HepG2 (cell line): ENCODE results near the gene GGCT. TPM values are rescaled to one million over a fixed set of nuclear protein-coding genes. Genes with fewer than 3 reads are reported as not detected.

Experiments used
- ATAC-seq: fragments of 200-7000 bp; cut with Tn5 transposase; 3 replicates; pipeline ENCODE4 v1.9.1; 2020; ENCODE audit warnings: mild to moderate bottlenecking, moderate library complexity
- BruUV-seq: library from RNA; stranded (reverse); fragments of 400-500 nt; replicated peaks from 2 replicates; lab custom pipeline; 2021; lab: Mats Ljungman, UMichigan
- CTCF ChIA-PET: fragments of 300-600 bp; formaldehyde crosslinking; extraction: SDS; loops from one replicate; lab custom pipeline; 2021; ENCODE audit warnings: low total read pairs, inconsistent platforms, low intra/inter-chr PET ratio; lab: Yijun Ruan, JAX
- POLR2A ChIA-PET: fragments of 350-600 bp; sonication (Branson Sonifier 250); formaldehyde crosslinking; loops from one replicate; lab custom pipeline; 2020; ENCODE audit warnings: antibody characterized with exemption, inconsistent platforms; lab: Yijun Ruan, JAX
- DNase-seq: peaks from one replicate; pipeline ENCODE4 v3.0.0-alpha.2; 2015; ENCODE audit warnings: low spot score
- FAIRE-seq: peaks from 3 replicates; lab custom pipeline; 2011; peaks lifted over from hg19 to GRCh38; lab: Jason Lieb, UNC
- H2AFZ ChIP-seq: one replicate; pipeline ENCODE4 v1.6.1; 2011; ENCODE audit warnings: low read length, inconsistent platforms
- H3K27ac ChIP-seq: fragments of 300-600 bp; 3 replicates; pipeline ENCODE4 v1.8.0; 2011; ENCODE audit warnings: mixed run types, mild to moderate bottlenecking, mixed read lengths, low read length, inconsistent platforms; ENCODE audit not compliant: insufficient read depth; ENCODE audit errors: extremely low read length
- H3K27me3 ChIP-seq, 2 experiments: fragments of 200-600 bp in 1 of 2; 2 replicates in 1 of 2; 3 replicates in 1 of 2; pipeline versions ENCODE4 v1.6.0 to v1.8.0; 2011; ENCODE audit warnings: low read length in 2 of 2, mild to moderate bottlenecking in 2 of 2, moderate library complexity in 2 of 2, inconsistent platforms in 1 of 2; ENCODE audit not compliant: insufficient read depth in 2 of 2, control insufficient read depth in 1 of 2
- H3K36me3 ChIP-seq, 2 experiments: fragments of 200-600 bp in 1 of 2; replicated peaks in 1 of 2; 2 replicates in 1 of 2; 3 replicates in 1 of 2; pipeline versions ENCODE4 v1.5.1 to v1.8.0; 2011; ENCODE audit warnings: low read length in 2 of 2, inconsistent platforms in 1 of 2; ENCODE audit not compliant: insufficient read depth in 2 of 2, control insufficient read depth in 1 of 2
- H3K4me1 ChIP-seq: 2 replicates; pipeline ENCODE4 v1.5.1; 2012; ENCODE audit warnings: low read length, inconsistent platforms; ENCODE audit not compliant: insufficient read depth
- H3K4me2 ChIP-seq: 2 replicates; pipeline ENCODE4 v1.6.0; 2011; ENCODE audit warnings: low read depth, low read length, inconsistent platforms
- H3K4me3 ChIP-seq, 3 experiments: fragments of 200-600 bp in 1 of 3; sonication (generic), shearing (Covaris generic) in 1 of 3; replicated peaks in 1 of 3; 2 replicates each; pipeline ENCODE4 v1.5.1; 2011 to 2016; ENCODE audit warnings: low read length in 3 of 3, inconsistent platforms in 2 of 3, low read depth in 2 of 3, mild to moderate bottlenecking in 2 of 3, control low read depth in 1 of 3, mixed read lengths in 1 of 3; ENCODE audit not compliant: insufficient read depth in 1 of 3
- H3K79me2 ChIP-seq: one replicate; pipeline ENCODE4 v1.6.1; 2011; ENCODE audit warnings: low read length, inconsistent platforms; ENCODE audit not compliant: insufficient read depth
- H3K9ac ChIP-seq: 2 replicates; pipeline ENCODE4 v1.6.0; 2011; ENCODE audit warnings: mild to moderate bottlenecking, low read depth, low read length, inconsistent platforms; ENCODE audit not compliant: insufficient read depth
- H3K9me3 ChIP-seq: 2 replicates; pipeline ENCODE4 v1.5.1; 2012; ENCODE audit warnings: mild to moderate bottlenecking, low read length
- H4K20me1 ChIP-seq: 2 replicates; pipeline ENCODE4 v1.6.0; 2011; ENCODE audit warnings: inconsistent platforms, mild to moderate bottlenecking, low read length, moderate library complexity; ENCODE audit not compliant: insufficient read depth
- ARNT ChIP-seq: fragments of 450-650 bp; IDR thresholded peaks from 2 replicates; pipeline ENCODE4 v1.6.1; 2017
- ATF1 ChIP-seq: IDR thresholded peaks from 2 replicates; pipeline ENCODE4 v1.6.1; 2016; ENCODE audit warnings: mild to moderate bottlenecking, control low read depth
- BORCS8-MEF2B ChIP-seq: sonication (generic); formaldehyde crosslinking; IDR thresholded peaks from 2 replicates; pipeline ENCODE4 v1.8.0; 2022; ENCODE audit warnings: mild to moderate bottlenecking, missing genetic modification reagents
- GATA4 ChIP-seq: sonication (generic); IDR thresholded peaks from 2 replicates; pipeline ENCODE4 v1.6.1; 2016; ENCODE audit warnings: antibody characterized with exemption, low read depth, borderline replicate concordance
- KDM4B ChIP-seq: sonication (generic); formaldehyde crosslinking; IDR thresholded peaks from 2 replicates; pipeline ENCODE4 v1.4.0; 2020; ENCODE audit warnings: missing genetic modification reagents
- NCOR1 ChIP-seq: fragments of 200-600 bp; sonication (generic); IDR thresholded peaks from 2 replicates; pipeline ENCODE4 v1.7.0; 2017; ENCODE audit warnings: antibody characterized with exemption, low read length, borderline replicate concordance
- PHF8 ChIP-seq: sonication (generic); formaldehyde crosslinking; IDR thresholded peaks from 2 replicates; pipeline ENCODE4 v1.5.0; 2020; ENCODE audit warnings: missing genetic modification reagents
- SIX4 ChIP-seq: sonication (generic); formaldehyde crosslinking; IDR thresholded peaks from 2 replicates; pipeline ENCODE4 v1.4.0; 2020; ENCODE audit warnings: missing genetic modification reagents
- SMAD1 ChIP-seq: sonication (generic); formaldehyde crosslinking; IDR thresholded peaks from 2 replicates; pipeline ENCODE4 v1.4.0; 2020; ENCODE audit warnings: missing genetic modification reagents, low read depth, mild to moderate bottlenecking, borderline replicate concordance
- ZNF180 ChIP-seq: sonication (generic); formaldehyde crosslinking; IDR thresholded peaks from 2 replicates; pipeline ENCODE4 v1.4.0; 2020; ENCODE audit warnings: low read depth, missing genetic modification reagents, borderline replicate concordance
- ZNF20 ChIP-seq: sonication (generic); formaldehyde crosslinking; IDR thresholded peaks from 2 replicates; pipeline ENCODE4 v1.4.0; 2020; ENCODE audit warnings: mild to moderate bottlenecking, moderate library complexity, missing genetic modification reagents
- ZNF232 ChIP-seq: sonication (generic); formaldehyde crosslinking; IDR thresholded peaks from 2 replicates; pipeline ENCODE4 v1.4.0; 2020; ENCODE audit warnings: missing genetic modification reagents, borderline replicate concordance
- ZNF800 ChIP-seq: sonication (generic); formaldehyde crosslinking; IDR thresholded peaks from 2 replicates; pipeline ENCODE4 v1.4.0; 2020; ENCODE audit warnings: missing genetic modification reagents
- WGBS: methylation state at CpG from one replicate; pipeline ENCODE4 v1.1.6; 2017; ENCODE audit warnings: low lambda C conversion rate; 5-methylcytosine and 5-hydroxymethylcytosine counted together
- in situ Hi-C: cut with HindIII; loops from 2 replicates; pipeline ENCODE4 v1.10.0; 2017; ENCODE audit warnings: low pct_unique_long_range_greater_than_20kb; ENCODE audit not compliant: extremely low pct_ligation_motif_present
- intact Hi-C: fragments of 100-400 bp; cut with micrococcal nuclease; formaldehyde crosslinking; loops from one replicate; pipeline ENCODE4 v1.10.0; 2022; ENCODE audit not compliant: unreplicated experiment
- polyA plus RNA-seq, 8 experiments: library from polyadenylated mRNA; depleted of rRNA in 3 of 8; stranded (reverse) in 7 of 8; unstranded in 1 of 8; fragments of >200 nt; fragmentation: Illumina TruSeq in 4 of 8; extraction: Trizol in 4 of 8; gene quantifications; 2 replicates each; pipeline versions ENCODE4 v1.2.1 to v1.2.3, GENCODE V29; 2011 to 2016; ENCODE audit warnings: low read depth in 4 of 8, missing spikeins in 1 of 8, mixed read lengths in 1 of 8; ENCODE audit not compliant: insufficient read depth in 1 of 8
- total RNA-seq, 5 experiments: library from RNA; depleted of rRNA; stranded (reverse); fragments of >200 nt; fragmentation: Illumina TruSeq; extraction: Trizol; gene quantifications; 2 replicates each; pipeline ENCODE4 v1.2.3, GENCODE V29; 2016; ENCODE audit warnings: low read depth in 1 of 5
- TF ChIP-seq, protein P1 (sequence below): sonication (generic); formaldehyde crosslinking; IDR thresholded peaks from 2 replicates; pipeline ENCODE4 v1.8.1; 2023; ENCODE audit warnings: mild to moderate bottlenecking, missing genetic modification reagents, borderline replicate concordance

Gene GGCT
- total and polyA plus RNA-seq, 2 of the 13 experiments (the other 11 are each of a cell fraction or from before 2014, with no cell fraction given) = 19.5 to 78.3 TPM

DNA sequence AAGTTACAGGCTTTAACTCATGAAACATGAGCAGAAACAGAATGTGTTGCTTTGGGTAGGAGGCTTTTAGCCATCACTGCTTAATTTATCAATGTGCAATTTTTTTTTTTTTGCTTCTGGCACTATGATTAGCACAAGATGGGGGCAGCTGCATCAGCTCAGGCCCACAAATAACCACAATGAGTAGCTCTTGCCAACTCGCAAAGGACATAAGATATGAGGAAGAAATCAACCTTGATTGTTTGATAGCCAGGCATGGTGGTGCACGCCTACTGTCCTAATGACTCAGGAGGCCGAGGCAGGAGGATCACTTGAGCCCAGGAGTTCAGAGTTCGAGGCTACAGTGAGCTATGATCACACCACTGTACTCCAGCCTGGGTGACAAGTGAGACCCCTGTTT is 38.4 kb downstream of the GGCT start:
- H3K4me1 ChIP-seq = peaks cover 19% of the 10 kb centered on the region
- H3K27me3 ChIP-seq = no peaks in the 10 kb centered on the region
- TF ChIP-seq ATF1 (CRISPR knock-in tag) = no peak
- TF ChIP-seq ZNF800 (CRISPR knock-in tag) = no peak
- TF ChIP-seq, protein P1, sequence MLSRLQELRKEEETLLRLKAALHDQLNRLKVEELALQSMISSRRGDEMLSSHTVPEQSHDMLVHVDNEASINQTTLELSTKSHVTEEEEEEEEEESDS (CRISPR knock-in tag) = no peak
- no peak for TF ChIP-seq SMAD1 (CRISPR knock-in tag)
- TF ChIP-seq ZNF20 = no peak
- TF ChIP-seq KDM4B (CRISPR knock-in tag) = no peak
- TF ChIP-seq ARNT = no peak
- TF ChIP-seq ZNF180 (CRISPR knock-in tag) = no peak
- TF ChIP-seq NCOR1 = no peak
- no peak for TF ChIP-seq SIX4 (CRISPR knock-in tag)
- no peak for TF ChIP-seq ZNF232 (CRISPR knock-in tag)
- TF ChIP-seq BORCS8-MEF2B (CRISPR knock-in tag) = no peak
- no peak for TF ChIP-seq PHF8 (CRISPR knock-in tag)
- no peak for TF ChIP-seq GATA4
- CTCF ChIA-PET = no interaction called here
- no peak for FAIRE-seq
- 91% methylated on average over 4 of the region's 4 CpGs for whole genome bisulfite sequencing
- intact Hi-C loops (no loop called here), in situ Hi-C loops (no loop called here)
- DNase-seq = no peak
- no peak for ATAC-seq
- H3K9me3 ChIP-seq = no peaks in the 10 kb centered on the region
- POLR2A ChIA-PET = no interaction called here
- no peaks in the 10 kb centered on the region for H4K20me1 ChIP-seq
- no peak overlapping the region for H2AFZ ChIP-seq
- H3K9ac ChIP-seq = no peak overlapping the region
- no TSS peak for BruUV-seq
- no peak overlapping the region for H3K4me3 ChIP-seq
- no peaks in the 10 kb centered on the region for H3K36me3 ChIP-seq
- no peaks in the 10 kb centered on the region for H3K79me2 ChIP-seq
- no peak overlapping the region for H3K4me2 ChIP-seq
- no peak overlapping the region for H3K27ac ChIP-seq
